Ascending aorta (tissue), 2 donors: ENCODE data around the gene PHF12. TPM values are rescaled to one million over a fixed set of nuclear protein-coding genes. Genes with fewer than 3 reads are reported as not detected.

Experiments
- DNase-seq, 2 donors: peaks; one replicate each; pipeline ENCODE4 v3.0.0-alpha.2; 2019; ENCODE audit warnings: low spot score in 2 of 2
- H3K27ac ChIP-seq, 2 donors: fragments of 200-600 bp; sonication (generic); one replicate each; pipeline ENCODE4 v1.5.1; 2016 to 2017; ENCODE audit warnings: mild to moderate bottlenecking in 1 of 2
- H3K27me3 ChIP-seq: fragments of 200-600 bp; sonication (generic); one replicate; pipeline ENCODE4 v1.5.1; 2017
- H3K36me3 ChIP-seq, 2 donors: fragments of 200-600 bp; sonication (generic); one replicate each; pipeline ENCODE4 v1.5.1; 2016
- H3K4me1 ChIP-seq, 2 donors: fragments of 200-600 bp; sonication (generic); one replicate each; pipeline ENCODE4 v1.5.1; 2016 to 2017; ENCODE audit warnings: mild to moderate bottlenecking in 1 of 2
- H3K4me3 ChIP-seq, 2 donors: fragments of 200-600 bp; sonication (generic); one replicate each; pipeline ENCODE4 v1.5.1; 2016 to 2017; ENCODE audit warnings: mild to moderate bottlenecking in 1 of 2
- H3K9me3 ChIP-seq, 2 donors: fragments of 200-600 bp; sonication (generic); one replicate each; pipeline ENCODE4 v1.5.1; 2016
- intact Hi-C: fragments of 100-400 bp; cut with DNase I; formaldehyde crosslinking; loops from one replicate; pipeline ENCODE4 v1.15.1; 2023
- total RNA-seq: library from RNA; depleted of rRNA; stranded (reverse); fragments of >200 nt; gene quantifications from one replicate; pipeline ENCODE4 v1.1.0, GENCODE V29; 2016
- TF ChIP-seq, protein P1 (sequence below), 3 experiments: fragments of 200-600 bp in 2 of 3; fragments of 450-650 bp in 1 of 3; sonication (generic) in 2 of 3; IDR thresholded peaks; one replicate each; pipeline ENCODE4 v1.5.1; 2016 to 2019; ENCODE audit warnings: antibody characterized with exemption in 3 of 3, mild to moderate bottlenecking in 1 of 3, moderate library complexity in 1 of 3

PHF12 gene
- total RNA-seq, 1 donor from 2014 or later: 35.0 TPM

DNA sequence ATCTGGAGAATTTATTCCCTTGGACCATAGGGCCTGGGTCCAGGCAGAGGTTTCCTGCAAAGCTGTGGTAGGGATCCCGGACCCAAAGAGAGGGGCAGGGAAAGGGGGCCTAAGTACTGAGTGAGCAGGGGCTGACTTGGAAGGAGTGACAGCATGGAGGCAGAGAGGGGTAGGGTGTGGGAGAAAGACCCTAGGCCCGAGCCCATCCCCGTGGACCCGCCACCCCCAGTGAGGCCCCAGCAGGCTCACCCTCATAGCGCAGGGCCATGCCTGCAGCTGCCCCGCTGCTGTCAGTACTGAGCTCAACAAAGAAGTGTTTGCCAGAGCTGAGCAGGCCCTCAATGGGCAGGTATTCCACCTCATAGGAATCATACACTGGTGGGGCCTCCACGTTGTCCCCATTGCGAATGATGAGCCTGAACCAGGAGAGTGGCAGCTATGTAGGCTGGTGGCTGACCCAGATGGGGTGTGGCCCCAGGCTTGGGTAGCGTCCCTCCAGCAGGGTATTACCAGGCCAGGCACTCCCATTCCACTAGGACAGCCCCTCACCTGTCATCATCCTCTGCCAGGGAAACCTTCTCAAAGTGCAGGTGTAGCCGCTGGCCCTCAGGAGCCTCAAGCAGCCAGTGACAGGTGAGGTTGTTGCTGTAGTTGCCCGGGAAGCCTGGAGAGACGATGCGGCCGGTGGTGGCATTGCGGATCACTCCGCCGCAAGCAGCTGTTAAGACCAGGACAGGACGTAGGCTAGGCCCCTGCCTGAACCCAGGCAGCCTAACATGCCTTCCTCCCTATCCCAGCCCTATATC, 9.1 kb upstream of the PHF12 start:
- TF ChIP-seq, protein P1, sequence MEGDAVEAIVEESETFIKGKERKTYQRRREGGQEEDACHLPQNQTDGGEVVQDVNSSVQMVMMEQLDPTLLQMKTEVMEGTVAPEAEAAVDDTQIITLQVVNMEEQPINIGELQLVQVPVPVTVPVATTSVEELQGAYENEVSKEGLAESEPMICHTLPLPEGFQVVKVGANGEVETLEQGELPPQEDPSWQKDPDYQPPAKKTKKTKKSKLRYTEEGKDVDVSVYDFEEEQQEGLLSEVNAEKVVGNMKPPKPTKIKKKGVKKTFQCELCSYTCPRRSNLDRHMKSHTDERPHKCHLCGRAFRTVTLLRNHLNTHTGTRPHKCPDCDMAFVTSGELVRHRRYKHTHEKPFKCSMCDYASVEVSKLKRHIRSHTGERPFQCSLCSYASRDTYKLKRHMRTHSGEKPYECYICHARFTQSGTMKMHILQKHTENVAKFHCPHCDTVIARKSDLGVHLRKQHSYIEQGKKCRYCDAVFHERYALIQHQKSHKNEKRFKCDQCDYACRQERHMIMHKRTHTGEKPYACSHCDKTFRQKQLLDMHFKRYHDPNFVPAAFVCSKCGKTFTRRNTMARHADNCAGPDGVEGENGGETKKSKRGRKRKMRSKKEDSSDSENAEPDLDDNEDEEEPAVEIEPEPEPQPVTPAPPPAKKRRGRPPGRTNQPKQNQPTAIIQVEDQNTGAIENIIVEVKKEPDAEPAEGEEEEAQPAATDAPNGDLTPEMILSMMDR (IDR thresholded peaks at IDR 0.05): no peak
- no peak overlapping the region for H3K4me3 ChIP-seq
- no peak overlapping the region for H3K27ac ChIP-seq
- H3K27me3 ChIP-seq: no peaks in the 10 kb centered on the region
- no peaks in the 10 kb centered on the region for H3K4me1 ChIP-seq
- no peaks in the 10 kb centered on the region for H3K36me3 ChIP-seq
- intact Hi-C loops: no loop called here
- H3K9me3 ChIP-seq: no peaks in the 10 kb centered on the region
- DNase-seq: no peak

DNA sequence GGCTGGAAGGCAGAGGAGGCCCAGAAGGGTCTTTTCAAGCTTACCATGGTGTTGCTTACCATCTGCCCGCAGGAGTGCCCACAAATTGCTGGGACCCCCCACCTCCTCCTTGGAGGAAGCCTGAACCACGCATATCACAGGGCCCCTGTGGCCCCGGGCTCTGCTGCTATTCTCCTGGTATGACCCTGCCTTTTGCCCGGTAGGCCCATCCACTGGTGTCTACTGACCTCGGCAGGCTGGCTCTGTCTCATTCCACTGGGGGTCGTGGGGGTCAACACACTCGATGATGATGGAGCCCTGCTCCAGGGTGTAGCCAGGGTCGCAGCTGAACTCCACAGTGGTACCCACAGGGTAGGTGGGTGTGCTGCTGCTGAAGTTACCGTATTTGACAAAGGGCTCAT, 8.2 kb upstream of the PHF12 start:
- intact Hi-C loops: no loop called here
- H3K27ac ChIP-seq: no peak overlapping the region
- H3K27me3 ChIP-seq: no peaks in the 10 kb centered on the region
- no peaks in the 10 kb centered on the region for H3K4me1 ChIP-seq
- H3K4me3 ChIP-seq: no peak overlapping the region
- H3K36me3 ChIP-seq: no peaks in the 10 kb centered on the region
- no peaks in the 10 kb centered on the region for H3K9me3 ChIP-seq
- no peak for DNase-seq
- TF ChIP-seq, protein P1 (IDR thresholded peaks at IDR 0.05): no peak

DNA sequence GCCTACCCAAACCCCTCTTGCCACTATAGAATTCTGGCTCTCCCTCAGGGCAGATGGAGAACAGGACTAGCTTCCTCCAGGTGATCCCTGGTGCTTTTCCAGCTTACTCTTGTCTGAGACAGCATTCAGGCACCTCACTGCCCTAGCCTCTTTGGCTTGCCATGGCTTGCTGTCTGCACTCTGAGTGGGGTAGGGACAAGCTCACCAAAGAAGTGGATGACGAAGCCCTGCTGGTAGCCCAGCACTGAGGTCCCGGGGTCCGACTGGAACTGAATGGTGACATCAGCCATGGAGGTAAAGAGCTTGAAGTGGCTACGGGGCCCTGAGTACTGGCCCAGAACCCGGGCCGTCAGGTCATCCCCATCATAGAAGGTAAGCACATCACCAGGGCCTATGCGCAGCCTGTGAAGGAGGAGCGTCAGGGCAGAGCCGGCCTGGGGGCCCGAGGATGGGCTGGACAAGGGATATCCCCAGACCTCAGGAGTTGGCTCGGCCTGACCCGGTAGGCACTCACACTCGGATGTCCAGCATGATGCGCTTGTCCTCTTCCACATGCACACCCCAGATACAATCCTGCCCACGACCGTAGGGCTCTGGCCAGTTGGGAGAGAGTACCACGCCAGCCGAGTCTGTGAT, 7.6 kb upstream of the PHF12 start:
- TF ChIP-seq, protein P1 (IDR thresholded peaks at IDR 0.05): no peak
- no peaks in the 10 kb centered on the region for H3K9me3 ChIP-seq
- no peak overlapping the region for H3K27ac ChIP-seq
- H3K36me3 ChIP-seq: no peaks in the 10 kb centered on the region
- no peak overlapping the region for H3K4me3 ChIP-seq
- H3K4me1 ChIP-seq: no peaks in the 10 kb centered on the region
- no peak for DNase-seq
- intact Hi-C loops: no loop called here
- no peaks in the 10 kb centered on the region for H3K27me3 ChIP-seq

DNA sequence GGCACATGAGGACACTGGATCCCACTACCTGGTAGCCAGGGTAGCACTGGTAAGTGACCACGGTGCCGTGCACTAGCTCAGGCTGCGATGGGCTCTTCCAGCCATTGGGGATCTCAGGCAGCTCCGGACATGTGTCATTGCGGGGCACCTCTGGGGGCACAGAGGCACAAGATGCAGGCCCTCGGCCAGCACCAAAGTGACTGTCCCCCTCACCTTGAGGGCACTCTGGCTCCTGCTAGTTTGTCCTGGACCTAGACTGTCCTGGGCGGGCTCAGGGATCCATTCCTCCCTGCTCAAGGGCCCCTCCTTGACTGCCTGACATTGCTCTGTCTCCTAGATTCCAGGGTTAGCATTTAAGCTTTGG, 6.7 kb upstream of the PHF12 start:
- H3K27me3 ChIP-seq: no peaks in the 10 kb centered on the region
- no peak for DNase-seq
- intact Hi-C loops: no loop called here

DNA sequence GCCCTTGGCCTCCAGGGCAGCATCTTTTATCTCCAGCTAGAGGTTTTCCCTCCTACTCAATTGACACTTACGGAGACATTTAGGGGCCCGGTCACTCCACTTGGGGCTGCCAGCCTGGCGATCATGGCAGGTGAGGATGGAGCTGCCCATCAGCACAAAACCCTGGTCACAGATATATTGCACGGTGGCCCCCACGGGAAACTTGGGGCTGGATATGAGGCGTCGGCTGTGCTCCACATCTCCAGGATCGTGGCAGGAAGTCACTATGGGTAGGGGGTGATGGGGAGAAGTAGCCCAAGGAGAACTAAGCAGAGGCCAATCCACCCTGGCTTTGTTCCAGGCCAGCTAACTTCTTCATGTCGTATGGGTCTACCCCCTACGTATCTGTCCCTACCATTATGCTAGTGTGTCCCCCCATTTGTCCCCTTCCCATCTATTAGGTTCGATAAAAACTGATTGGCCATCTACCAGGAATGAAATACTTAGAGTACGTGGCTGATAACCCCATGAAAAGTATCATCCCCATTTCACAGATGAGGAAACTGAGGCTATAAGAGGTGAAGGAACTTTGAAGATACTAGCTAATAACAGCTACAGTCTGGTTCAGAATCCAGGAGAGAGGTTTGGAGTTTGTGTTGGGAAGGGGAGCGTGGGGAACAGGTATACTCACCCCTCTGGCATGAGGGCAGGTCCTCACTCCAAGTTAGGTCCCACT, 6.1 kb upstream of the PHF12 start:
- H3K27me3 ChIP-seq: no peaks in the 10 kb centered on the region
- peaks cover 0 to 2% of the 10 kb centered on the region in 2 donors for H3K4me1 ChIP-seq
- H3K4me3 ChIP-seq: no peak overlapping the region
- no peak for DNase-seq
- H3K9me3 ChIP-seq: no peaks in the 10 kb centered on the region
- TF ChIP-seq, protein P1 (IDR thresholded peaks at IDR 0.05): no peak
- H3K36me3 ChIP-seq: no peaks in the 10 kb centered on the region
- no peak overlapping the region for H3K27ac ChIP-seq
- intact Hi-C loops: no loop called here

More for the DNA sequence above, 6.7 kb upstream of the PHF12 start:
- TF ChIP-seq, protein P1 (IDR thresholded peaks at IDR 0.05): no peak
- H3K4me1 ChIP-seq: no peaks in the 10 kb centered on the region
- no peak overlapping the region for H3K27ac ChIP-seq
- no peak overlapping the region for H3K4me3 ChIP-seq
- no peaks in the 10 kb centered on the region for H3K36me3 ChIP-seq
- H3K9me3 ChIP-seq: no peaks in the 10 kb centered on the region
